HepG2 (cell line): ENCODE measurements around the gene CCNL1. TPM values are rescaled to one million over a fixed set of nuclear protein-coding genes. Genes with fewer than 3 reads are reported as not detected.

Experiments used
- AHR ChIP-seq: IDR thresholded peaks from 2 replicates; pipeline ENCODE4 v1.6.1; 2018; ENCODE audit warnings: missing genetic modification reagents, missing compliant biosample characterization
- CBX2 ChIP-seq, 2 experiments: fragments of 200-600 bp in 1 of 2; sonication (generic); formaldehyde crosslinking in 1 of 2; IDR thresholded peaks; 2 replicates each; pipeline versions ENCODE4 v1.7.0 to v1.8.1; 2018 to 2022; ENCODE audit warnings: low read depth in 2 of 2, low read length in 1 of 2, mild to moderate bottlenecking in 1 of 2, missing genetic modification reagents in 1 of 2
- ERF ChIP-seq: IDR thresholded peaks from 2 replicates; pipeline ENCODE4 v1.6.1; 2018; ENCODE audit warnings: missing biosample characterization, missing genetic modification reagents
- HDAC1 ChIP-seq: sonication (generic); formaldehyde crosslinking; IDR thresholded peaks from 2 replicates; pipeline ENCODE4 v1.5.1; 2020; ENCODE audit warnings: mild to moderate bottlenecking, missing genetic modification reagents
- KAT7 ChIP-seq: IDR thresholded peaks from 2 replicates; pipeline ENCODE4 v1.6.1; 2018; ENCODE audit warnings: borderline replicate concordance, missing compliant biosample characterization
- MLLT10 ChIP-seq: sonication (generic); formaldehyde crosslinking; IDR thresholded peaks from 2 replicates; pipeline ENCODE4 v1.4.0; 2020; ENCODE audit warnings: missing genetic modification reagents
- MTF1 ChIP-seq: sonication (generic); formaldehyde crosslinking; IDR thresholded peaks from 2 replicates; pipeline ENCODE4 v1.5.0; 2020; ENCODE audit warnings: missing genetic modification reagents
- SMC3 ChIP-seq: IDR thresholded peaks from 2 replicates; pipeline ENCODE4 v1.6.1; 2011; ENCODE audit warnings: low read length, improper control_type of control experiment
- ZMAT3 ChIP-seq: sonication (generic); formaldehyde crosslinking; conservative IDR thresholded peaks from 2 replicates; pipeline ENCODE4 v1.7.0; 2021; ENCODE audit warnings: missing genetic modification reagents
- ZNF138 ChIP-seq: sonication (generic); formaldehyde crosslinking; IDR thresholded peaks from 2 replicates; pipeline ENCODE4 v1.5.0; 2020; ENCODE audit warnings: mild to moderate bottlenecking, low read depth, missing genetic modification reagents
- ZNF230 ChIP-seq: sonication (generic); formaldehyde crosslinking; IDR thresholded peaks from 2 replicates; pipeline ENCODE4 v1.4.0; 2020; ENCODE audit warnings: mild to moderate bottlenecking, missing genetic modification reagents
- ZNF510 ChIP-seq: sonication (generic); formaldehyde crosslinking; IDR thresholded peaks from 2 replicates; pipeline ENCODE4 v1.4.0; 2020; ENCODE audit warnings: low read depth, mild to moderate bottlenecking, missing genetic modification reagents
- ZNF678 ChIP-seq: sonication (generic); formaldehyde crosslinking; IDR thresholded peaks from 2 replicates; pipeline ENCODE4 v1.4.0; 2020; ENCODE audit warnings: mild to moderate bottlenecking, missing genetic modification reagents
- ZNF720 ChIP-seq: sonication (generic); formaldehyde crosslinking; IDR thresholded peaks from 2 replicates; pipeline ENCODE4 v1.4.0; 2020; ENCODE audit warnings: missing genetic modification reagents
- polyA plus RNA-seq, 8 experiments: library from polyadenylated mRNA; depleted of rRNA in 3 of 8; stranded (reverse) in 7 of 8; unstranded in 1 of 8; fragments of >200 nt; fragmentation: Illumina TruSeq in 4 of 8; extraction: Trizol in 4 of 8; gene quantifications; 2 replicates each; pipeline versions ENCODE4 v1.2.1 to v1.2.3, GENCODE V29; 2011 to 2016; ENCODE audit warnings: low read depth in 4 of 8, missing spikeins in 1 of 8, mixed read lengths in 1 of 8; ENCODE audit not compliant: insufficient read depth in 1 of 8
- total RNA-seq, 5 experiments: library from RNA; depleted of rRNA; stranded (reverse); fragments of >200 nt; fragmentation: Illumina TruSeq; extraction: Trizol; gene quantifications; 2 replicates each; pipeline ENCODE4 v1.2.3, GENCODE V29; 2016; ENCODE audit warnings: low read depth in 1 of 5
- TF ChIP-seq, protein P1 (sequence below): IDR thresholded peaks from 2 replicates; pipeline ENCODE4 v1.6.1; 2016; ENCODE audit warnings: low read depth, borderline replicate concordance
- TF ChIP-seq, protein P2 (sequence below): sonication (generic); formaldehyde crosslinking; IDR thresholded peaks from 2 replicates; pipeline ENCODE4 v1.5.0; 2020; ENCODE audit warnings: missing genetic modification reagents
- TF ChIP-seq, protein P3 (sequence below): IDR thresholded peaks from 2 replicates; pipeline ENCODE4 v1.6.1; 2012; ENCODE audit warnings: low read depth, low read length, improper control_type of control experiment
- TF ChIP-seq, protein P4 (sequence below): sonication (generic); formaldehyde crosslinking; IDR thresholded peaks from 2 replicates; pipeline ENCODE4 v1.4.0; 2020; ENCODE audit warnings: missing genetic modification reagents
- TF ChIP-seq, protein P5 (sequence below): sonication (generic); formaldehyde crosslinking; IDR thresholded peaks from 2 replicates; pipeline ENCODE4 v1.5.0; 2020; ENCODE audit warnings: mild to moderate bottlenecking, missing genetic modification reagents

CCNL1 gene
- total and polyA plus RNA-seq, 2 of the 13 experiments (the other 11 are each of a cell fraction or from before 2014, with no cell fraction given) = 151 to 303 TPM

DNA sequence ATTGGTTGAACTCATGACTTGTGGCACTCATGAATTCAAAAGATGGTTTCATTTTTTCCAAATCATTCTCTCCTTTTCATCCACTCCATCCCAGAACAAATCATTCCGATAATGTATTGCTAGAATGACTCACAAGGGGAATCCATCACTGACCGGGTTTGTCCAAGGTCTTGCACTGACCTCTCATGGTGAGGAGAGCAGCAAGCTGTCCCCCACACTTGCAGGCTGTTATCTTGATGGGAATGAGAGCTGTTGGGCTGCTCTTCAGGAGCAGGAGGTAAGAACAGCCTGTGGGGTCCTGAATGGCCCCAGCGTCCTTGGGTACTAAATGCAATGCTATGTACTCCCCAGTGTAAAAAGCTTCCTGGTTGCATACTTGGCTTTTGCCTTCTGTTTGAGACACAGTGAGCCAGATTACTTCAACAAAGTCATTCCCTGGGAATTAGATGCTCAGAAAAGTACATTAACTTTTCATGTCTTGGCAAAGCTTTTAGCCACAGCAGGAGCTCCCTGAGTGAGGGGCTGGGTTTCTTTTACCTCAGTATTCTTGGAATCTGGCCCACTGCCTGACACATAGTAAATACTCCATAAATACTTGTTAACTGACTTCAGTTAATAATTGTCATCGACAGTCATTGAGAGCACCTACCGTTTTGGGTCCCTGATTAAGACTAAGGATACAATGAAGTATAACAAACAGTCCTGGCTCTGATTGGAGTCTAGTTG lies 24.1 kb downstream of the CCNL1 start (continued):
- TF ChIP-seq, protein P1, sequence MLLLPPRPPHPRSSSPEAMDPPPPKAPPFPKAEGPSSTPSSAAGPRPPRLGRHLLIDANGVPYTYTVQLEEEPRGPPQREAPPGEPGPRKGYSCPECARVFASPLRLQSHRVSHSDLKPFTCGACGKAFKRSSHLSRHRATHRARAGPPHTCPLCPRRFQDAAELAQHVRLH (CRISPR knock-in tag) = no peak
- TF ChIP-seq, protein P2, sequence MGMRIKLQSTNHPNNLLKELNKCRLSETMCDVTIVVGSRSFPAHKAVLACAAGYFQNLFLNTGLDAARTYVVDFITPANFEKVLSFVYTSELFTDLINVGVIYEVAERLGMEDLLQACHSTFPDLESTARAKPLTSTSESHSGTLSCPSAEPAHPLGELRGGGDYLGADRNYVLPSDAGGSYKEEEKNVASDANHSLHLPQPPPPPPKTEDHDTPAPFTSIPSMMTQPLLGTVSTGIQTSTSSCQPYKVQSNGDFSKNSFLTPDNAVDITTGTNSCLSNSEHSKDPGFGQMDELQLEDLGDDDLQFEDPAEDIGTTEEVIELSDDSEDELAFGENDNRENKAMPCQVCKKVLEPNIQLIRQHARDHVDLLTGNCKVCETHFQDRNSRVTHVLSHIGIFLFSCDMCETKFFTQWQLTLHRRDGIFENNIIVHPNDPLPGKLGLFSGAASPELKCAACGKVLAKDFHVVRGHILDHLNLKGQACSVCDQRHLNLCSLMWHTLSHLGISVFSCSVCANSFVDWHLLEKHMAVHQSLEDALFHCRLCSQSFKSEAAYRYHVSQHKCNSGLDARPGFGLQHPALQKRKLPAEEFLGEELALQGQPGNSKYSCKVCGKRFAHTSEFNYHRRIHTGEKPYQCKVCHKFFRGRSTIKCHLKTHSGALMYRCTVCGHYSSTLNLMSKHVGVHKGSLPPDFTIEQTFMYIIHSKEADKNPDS (CRISPR knock-in tag) = no peak
- TF ChIP-seq MLLT10 (CRISPR knock-in tag) (no peak), AHR (CRISPR knock-in tag) (no peak), ZNF720 (CRISPR knock-in tag) (no peak), SMC3 (peak; percentile 32; the same call in 1 of the 2 replicates), ZNF230 (CRISPR knock-in tag) (no peak), KAT7 (CRISPR knock-in tag) (0 out of 2 replicates have a peak, but pooled peaks have one; percentile 53), ZNF138 (no peak), ZNF510 (CRISPR knock-in tag) (no peak), ZMAT3 (CRISPR knock-in tag) (no peak), ERF (CRISPR knock-in tag) (no peak), HDAC1 (no peak), MTF1 (CRISPR knock-in tag) (no peak), ZNF678 (CRISPR knock-in tag) (no peak), CBX2 (IDR thresholded peaks at IDR 0.05; ENCODE audit: low read depth, low read length) (no peak), CBX2 (CRISPR knock-in tag; IDR thresholded peaks at IDR 0.05; ENCODE audit: low read depth) (no peak)
- TF ChIP-seq, protein P3, sequence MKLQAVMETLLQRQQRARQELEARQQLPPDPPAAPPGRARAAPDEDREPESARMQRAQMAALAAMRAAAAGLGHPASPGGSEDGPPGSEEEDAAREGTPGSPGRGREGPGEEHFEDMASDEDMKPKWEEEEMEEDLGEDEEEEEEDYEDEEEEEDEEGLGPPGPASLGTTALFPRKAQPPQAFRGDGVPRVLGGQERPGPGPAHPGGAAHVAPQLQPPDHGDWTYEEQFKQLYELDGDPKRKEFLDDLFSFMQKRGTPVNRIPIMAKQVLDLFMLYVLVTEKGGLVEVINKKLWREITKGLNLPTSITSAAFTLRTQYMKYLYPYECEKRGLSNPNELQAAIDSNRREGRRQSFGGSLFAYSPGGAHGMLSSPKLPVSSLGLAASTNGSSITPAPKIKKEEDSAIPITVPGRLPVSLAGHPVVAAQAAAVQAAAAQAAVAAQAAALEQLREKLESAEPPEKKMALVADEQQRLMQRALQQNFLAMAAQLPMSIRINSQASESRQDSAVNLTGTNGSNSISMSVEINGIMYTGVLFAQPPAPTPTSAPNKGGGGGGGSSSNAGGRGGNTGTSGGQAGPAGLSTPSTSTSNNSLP = 0 out of 2 replicates have a peak, but pooled peaks have one; percentile 32
- TF ChIP-seq, protein P4, sequence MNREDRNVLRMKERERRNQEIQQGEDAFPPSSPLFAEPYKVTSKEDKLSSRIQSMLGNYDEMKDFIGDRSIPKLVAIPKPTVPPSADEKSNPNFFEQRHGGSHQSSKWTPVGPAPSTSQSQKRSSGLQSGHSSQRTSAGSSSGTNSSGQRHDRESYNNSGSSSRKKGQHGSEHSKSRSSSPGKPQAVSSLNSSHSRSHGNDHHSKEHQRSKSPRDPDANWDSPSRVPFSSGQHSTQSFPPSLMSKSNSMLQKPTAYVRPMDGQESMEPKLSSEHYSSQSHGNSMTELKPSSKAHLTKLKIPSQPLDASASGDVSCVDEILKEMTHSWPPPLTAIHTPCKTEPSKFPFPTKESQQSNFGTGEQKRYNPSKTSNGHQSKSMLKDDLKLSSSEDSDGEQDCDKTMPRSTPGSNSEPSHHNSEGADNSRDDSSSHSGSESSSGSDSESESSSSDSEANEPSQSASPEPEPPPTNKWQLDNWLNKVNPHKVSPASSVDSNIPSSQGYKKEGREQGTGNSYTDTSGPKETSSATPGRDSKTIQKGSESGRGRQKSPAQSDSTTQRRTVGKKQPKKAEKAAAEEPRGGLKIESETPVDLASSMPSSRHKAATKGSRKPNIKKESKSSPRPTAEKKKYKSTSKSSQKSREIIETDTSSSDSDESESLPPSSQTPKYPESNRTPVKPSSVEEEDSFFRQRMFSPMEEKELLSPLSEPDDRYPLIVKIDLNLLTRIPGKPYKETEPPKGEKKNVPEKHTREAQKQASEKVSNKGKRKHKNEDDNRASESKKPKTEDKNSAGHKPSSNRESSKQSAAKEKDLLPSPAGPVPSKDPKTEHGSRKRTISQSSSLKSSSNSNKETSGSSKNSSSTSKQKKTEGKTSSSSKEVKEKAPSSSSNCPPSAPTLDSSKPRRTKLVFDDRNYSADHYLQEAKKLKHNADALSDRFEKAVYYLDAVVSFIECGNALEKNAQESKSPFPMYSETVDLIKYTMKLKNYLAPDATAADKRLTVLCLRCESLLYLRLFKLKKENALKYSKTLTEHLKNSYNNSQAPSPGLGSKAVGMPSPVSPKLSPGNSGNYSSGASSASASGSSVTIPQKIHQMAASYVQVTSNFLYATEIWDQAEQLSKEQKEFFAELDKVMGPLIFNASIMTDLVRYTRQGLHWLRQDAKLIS (CRISPR knock-in tag) = no peak
- TF ChIP-seq, protein P5, sequence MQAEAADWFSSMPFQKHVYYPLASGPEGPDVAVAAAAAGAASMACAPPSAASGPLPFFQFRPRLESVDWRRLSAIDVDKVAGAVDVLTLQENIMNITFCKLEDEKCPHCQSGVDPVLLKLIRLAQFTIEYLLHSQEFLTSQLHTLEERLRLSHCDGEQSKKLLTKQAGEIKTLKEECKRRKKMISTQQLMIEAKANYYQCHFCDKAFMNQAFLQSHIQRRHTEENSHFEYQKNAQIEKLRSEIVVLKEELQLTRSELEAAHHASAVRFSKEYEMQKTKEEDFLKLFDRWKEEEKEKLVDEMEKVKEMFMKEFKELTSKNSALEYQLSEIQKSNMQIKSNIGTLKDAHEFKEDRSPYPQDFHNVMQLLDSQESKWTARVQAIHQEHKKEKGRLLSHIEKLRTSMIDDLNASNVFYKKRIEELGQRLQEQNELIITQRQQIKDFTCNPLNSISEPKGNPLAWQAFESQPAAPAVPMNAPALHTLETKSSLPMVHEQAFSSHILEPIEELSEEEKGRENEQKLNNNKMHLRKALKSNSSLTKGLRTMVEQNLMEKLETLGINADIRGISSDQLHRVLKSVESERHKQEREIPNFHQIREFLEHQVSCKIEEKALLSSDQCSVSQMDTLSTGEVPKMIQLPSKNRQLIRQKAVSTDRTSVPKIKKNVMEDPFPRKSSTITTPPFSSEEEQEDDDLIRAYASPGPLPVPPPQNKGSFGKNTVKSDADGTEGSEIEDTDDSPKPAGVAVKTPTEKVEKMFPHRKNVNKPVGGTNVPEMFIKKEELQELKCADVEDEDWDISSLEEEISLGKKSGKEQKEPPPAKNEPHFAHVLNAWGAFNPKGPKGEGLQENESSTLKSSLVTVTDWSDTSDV (CRISPR knock-in tag) = no peak
